ENCODE data around the gene RAI1.

Gene RAI1

GRCh38 chr17:17783116-17783824 lies 102.0 kb downstream of the RAI1 start (continued):
- TF ChIP-seq ZNF2 (tag by site-specific recombination; IDR thresholded peaks at IDR 0.05) (no peak), KLF9 (tag by site-specific recombination; IDR thresholded peaks at IDR 0.05; ENCODE audit: low read depth) (no peak)
- TF ChIP-seq, protein P1, sequence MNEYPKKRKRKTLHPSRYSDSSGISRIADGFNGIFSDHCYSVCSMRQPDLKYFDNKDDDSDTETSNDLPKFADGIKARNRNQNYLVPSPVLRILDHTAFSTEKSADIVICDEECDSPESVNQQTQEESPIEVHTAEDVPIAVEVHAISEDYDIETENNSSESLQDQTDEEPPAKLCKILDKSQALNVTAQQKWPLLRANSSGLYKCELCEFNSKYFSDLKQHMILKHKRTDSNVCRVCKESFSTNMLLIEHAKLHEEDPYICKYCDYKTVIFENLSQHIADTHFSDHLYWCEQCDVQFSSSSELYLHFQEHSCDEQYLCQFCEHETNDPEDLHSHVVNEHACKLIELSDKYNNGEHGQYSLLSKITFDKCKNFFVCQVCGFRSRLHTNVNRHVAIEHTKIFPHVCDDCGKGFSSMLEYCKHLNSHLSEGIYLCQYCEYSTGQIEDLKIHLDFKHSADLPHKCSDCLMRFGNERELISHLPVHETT (tag by site-specific recombination; IDR thresholded peaks at IDR 0.05) = no peak

DNA sequence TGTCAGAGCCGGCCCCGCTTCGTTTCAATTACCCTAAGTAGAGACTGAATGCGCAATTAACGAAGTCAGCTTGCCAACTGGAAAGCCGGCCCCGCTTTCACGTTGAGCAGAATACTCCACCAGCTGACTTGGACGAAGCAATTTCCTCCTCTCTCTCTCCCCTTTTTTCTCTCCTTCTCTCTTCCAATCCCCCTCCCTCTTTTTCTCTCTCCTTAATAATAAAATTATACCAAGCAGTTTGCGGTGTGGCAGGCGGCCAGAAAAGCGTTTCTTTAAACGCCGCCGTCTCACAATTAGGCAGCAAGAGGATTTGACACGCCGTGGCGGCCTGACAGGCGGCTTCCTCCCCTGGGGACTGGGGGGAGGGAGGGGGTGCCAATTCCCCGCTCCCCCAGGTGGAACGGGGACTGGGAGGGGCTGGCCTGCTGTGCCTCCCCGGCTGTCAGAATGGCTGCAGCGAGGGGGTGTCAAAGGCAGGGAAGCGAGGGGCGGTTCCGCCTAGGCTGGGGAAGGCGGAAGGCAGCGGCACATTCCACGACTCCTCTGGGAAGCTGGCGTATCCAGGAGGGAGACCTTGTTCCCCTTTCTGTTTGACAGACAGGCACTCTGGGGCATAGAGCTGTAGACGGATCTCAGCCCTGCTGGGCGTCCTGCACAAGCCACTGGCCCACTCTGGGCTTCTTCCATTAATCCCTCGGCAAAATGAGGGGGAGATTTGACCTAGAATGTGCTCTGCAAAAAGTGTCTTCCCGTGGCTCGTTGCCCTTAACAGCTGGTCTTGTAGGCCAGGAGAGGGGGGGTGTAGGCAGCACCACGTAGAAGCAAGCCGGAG lies 102.8 kb downstream of the RAI1 start:
- peaks cover 39% of the 10 kb centered on the region for H3K4me1 ChIP-seq (ENCODE audit: control insufficient read depth, insufficient read depth, low read length)
- ChIA-PET CTCF (interaction anchor here (0.6 to 2.4 kb wide), 9 partner anchors 22 to 500 kb away, joined by 3 to 6 read pairs (median 3); no protein-coding TSS in a partner anchor), POLR2A (interaction anchor here (0.8 to 1.5 kb wide), 6 partner anchors 9 to 288 kb away, joined by 3 to 7 read pairs (median 4); partner anchors contain the start of genes DRC3, RASD1, SREBF1 and TOM1L2)
- peak overlapping the region; percentile 38 for H3K4me3 ChIP-seq (ENCODE audit: low read depth, low read length)
- no peaks in the 10 kb centered on the region for H3K36me3 ChIP-seq (ENCODE audit: control insufficient read depth in 2 of 2, insufficient read depth in 1 of 2, low read length in 2 of 2)
- H3K9me3 ChIP-seq (ENCODE audit: control insufficient read depth, insufficient read depth, low read depth, low read length) = no peaks in the 10 kb centered on the region
- H3K27ac ChIP-seq (ENCODE audit: extremely low read depth, low read depth, low read length) = peak overlapping the region; percentile 97
- peak; percentile 71 for TF ChIP-seq PRDM10 (tag by site-specific recombination; IDR thresholded peaks at IDR 0.05)
- peak; percentile 64 for TF ChIP-seq KLF9 (tag by site-specific recombination; IDR thresholded peaks at IDR 0.05; ENCODE audit: low read depth)
- TF ChIP-seq, protein P2, sequence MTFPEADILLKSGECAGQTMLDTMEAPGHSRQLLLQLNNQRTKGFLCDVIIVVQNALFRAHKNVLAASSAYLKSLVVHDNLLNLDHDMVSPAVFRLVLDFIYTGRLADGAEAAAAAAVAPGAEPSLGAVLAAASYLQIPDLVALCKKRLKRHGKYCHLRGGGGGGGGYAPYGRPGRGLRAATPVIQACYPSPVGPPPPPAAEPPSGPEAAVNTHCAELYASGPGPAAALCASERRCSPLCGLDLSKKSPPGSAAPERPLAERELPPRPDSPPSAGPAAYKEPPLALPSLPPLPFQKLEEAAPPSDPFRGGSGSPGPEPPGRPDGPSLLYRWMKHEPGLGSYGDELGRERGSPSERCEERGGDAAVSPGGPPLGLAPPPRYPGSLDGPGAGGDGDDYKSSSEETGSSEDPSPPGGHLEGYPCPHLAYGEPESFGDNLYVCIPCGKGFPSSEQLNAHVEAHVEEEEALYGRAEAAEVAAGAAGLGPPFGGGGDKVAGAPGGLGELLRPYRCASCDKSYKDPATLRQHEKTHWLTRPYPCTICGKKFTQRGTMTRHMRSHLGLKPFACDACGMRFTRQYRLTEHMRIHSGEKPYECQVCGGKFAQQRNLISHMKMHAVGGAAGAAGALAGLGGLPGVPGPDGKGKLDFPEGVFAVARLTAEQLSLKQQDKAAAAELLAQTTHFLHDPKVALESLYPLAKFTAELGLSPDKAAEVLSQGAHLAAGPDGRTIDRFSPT (tag by site-specific recombination; IDR thresholded peaks at IDR 0.05) = peak; percentile 56
- no peak for TF ChIP-seq MYNN (tag by site-specific recombination; IDR thresholded peaks at IDR 0.05; ENCODE audit: borderline replicate concordance)
- no peak for TF ChIP-seq ZNF76 (tag by site-specific recombination; IDR thresholded peaks at IDR 0.05; ENCODE audit: borderline replicate concordance, low read depth)
- TF ChIP-seq, protein P3, sequence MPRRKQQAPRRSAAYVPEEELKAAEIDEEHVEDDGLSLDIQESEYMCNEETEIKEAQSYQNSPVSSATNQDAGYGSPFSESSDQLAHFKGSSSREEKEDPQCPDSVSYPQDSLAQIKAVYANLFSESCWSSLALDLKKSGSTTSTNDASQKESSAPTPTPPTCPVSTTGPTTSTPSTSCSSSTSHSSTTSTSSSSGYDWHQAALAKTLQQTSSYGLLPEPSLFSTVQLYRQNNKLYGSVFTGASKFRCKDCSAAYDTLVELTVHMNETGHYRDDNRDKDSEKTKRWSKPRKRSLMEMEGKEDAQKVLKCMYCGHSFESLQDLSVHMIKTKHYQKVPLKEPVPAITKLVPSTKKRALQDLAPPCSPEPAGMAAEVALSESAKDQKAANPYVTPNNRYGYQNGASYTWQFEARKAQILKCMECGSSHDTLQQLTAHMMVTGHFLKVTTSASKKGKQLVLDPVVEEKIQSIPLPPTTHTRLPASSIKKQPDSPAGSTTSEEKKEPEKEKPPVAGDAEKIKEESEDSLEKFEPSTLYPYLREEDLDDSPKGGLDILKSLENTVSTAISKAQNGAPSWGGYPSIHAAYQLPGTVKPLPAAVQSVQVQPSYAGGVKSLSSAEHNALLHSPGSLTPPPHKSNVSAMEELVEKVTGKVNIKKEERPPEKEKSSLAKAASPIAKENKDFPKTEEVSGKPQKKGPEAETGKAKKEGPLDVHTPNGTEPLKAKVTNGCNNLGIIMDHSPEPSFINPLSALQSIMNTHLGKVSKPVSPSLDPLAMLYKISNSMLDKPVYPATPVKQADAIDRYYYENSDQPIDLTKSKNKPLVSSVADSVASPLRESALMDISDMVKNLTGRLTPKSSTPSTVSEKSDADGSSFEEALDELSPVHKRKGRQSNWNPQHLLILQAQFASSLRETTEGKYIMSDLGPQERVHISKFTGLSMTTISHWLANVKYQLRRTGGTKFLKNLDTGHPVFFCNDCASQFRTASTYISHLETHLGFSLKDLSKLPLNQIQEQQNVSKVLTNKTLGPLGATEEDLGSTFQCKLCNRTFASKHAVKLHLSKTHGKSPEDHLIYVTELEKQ (tag by site-specific recombination; IDR thresholded peaks at IDR 0.05; ENCODE audit: borderline replicate concordance) = peak; percentile 32; the same call in 1 of the 2 replicates
- TF ChIP-seq ZNF157 (tag by site-specific recombination; IDR thresholded peaks at IDR 0.05) = no peak
- TF ChIP-seq ZNF518A (tag by site-specific recombination; conservative IDR thresholded peaks at IDR 0.05; ENCODE audit: low read depth) = no peak
- no peak for TF ChIP-seq MEIS1 (CRISPR knock-in tag; IDR thresholded peaks at IDR 0.05; ENCODE audit: borderline replicate concordance)
- no peak; the same call in 1 of the 2 replicates for TF ChIP-seq GFI1B (tag by site-specific recombination; IDR thresholded peaks at IDR 0.05)
- TF ChIP-seq REPIN1 (tag by site-specific recombination; IDR thresholded peaks at IDR 0.05; ENCODE audit: low read depth) = no peak
- TF ChIP-seq ZNF621 (tag by site-specific recombination; IDR thresholded peaks at IDR 0.05) = no peak
- TF ChIP-seq ZNF645 (tag by site-specific recombination; IDR thresholded peaks at IDR 0.05) = no peak

All from HEK293 (cell line).